Measurements from ENCODE around the gene ASCC1. TPM values are rescaled to one million over a fixed set of nuclear protein-coding genes. Genes with fewer than 3 reads are reported as not detected.

ASCC1 gene
- polyA plus RNA-seq, 1 donor (not counting 4 experiments of a cell fraction or from before 2014, with no cell fraction given) = 32.9 TPM

GRCh38 chr10:72173262-72173618, 42.8 kb downstream of the ASCC1 start:
- no peak for DNase-seq (ENCODE audit: low read depth, low spot score)
- dilution Hi-C loops (cut with MboI; ENCODE audit: extremely low pct_ligation_motif_present, low sequenced_read_pairs) = no loop called here
- no peaks in the 10 kb centered on the region for H4K20me1 ChIP-seq (ENCODE audit: control insufficient read depth, extremely low read depth, insufficient read depth, low read length)
- no peak overlapping the region for H2AFZ ChIP-seq (ENCODE audit: control insufficient read depth, low read length)
- no peak overlapping the region for H3K4me3 ChIP-seq (ENCODE audit: control insufficient read depth in 2 of 3, extremely low read depth in 1 of 3, insufficient read depth in 2 of 3, low read depth in 1 of 3, low read length in 3 of 3)
- TF ChIP-seq EZH2 (IDR thresholded peaks at IDR 0.05; ENCODE audit: low read length) = no peak
- no peak for TF ChIP-seq CTCF (optimal IDR thresholded peaks at IDR 0.05 in 1 of 3, IDR thresholded peaks at IDR 0.05 in 1 of 3, conservative IDR thresholded peaks at IDR 0.05 in 1 of 3; ENCODE audit: extremely low read depth in 1 of 3, insufficient read depth in 2 of 3, low read length in 3 of 3)
- H3K4me1 ChIP-seq (ENCODE audit: control insufficient read depth, extremely low read depth, insufficient read depth, low read length) = peaks cover 37% of the 10 kb centered on the region
- H3K79me2 ChIP-seq (ENCODE audit: control insufficient read depth, insufficient read depth, low read length) = no peaks in the 10 kb centered on the region
- H3K9ac ChIP-seq (ENCODE audit: control insufficient read depth, extremely low read depth, insufficient read depth, low read length) = no peak overlapping the region
- peaks cover 0 to 4% of the 10 kb centered on the region in 2 experiments for H3K36me3 ChIP-seq (ENCODE audit: control insufficient read depth in 2 of 2, extremely low read depth in 1 of 2, insufficient read depth in 2 of 2, low read length in 2 of 2)
- no peaks in the 10 kb centered on the region for H3K9me1 ChIP-seq (ENCODE audit: control insufficient read depth, extremely low read depth, insufficient read depth, low read length)
- FAIRE-seq = no peak
- no peak overlapping the region for H3K27ac ChIP-seq (ENCODE audit: control insufficient read depth, insufficient read depth, low read length)
- no peaks in the 10 kb centered on the region for H3K27me3 ChIP-seq (ENCODE audit: control insufficient read depth, extremely low read depth, insufficient read depth, low read length)
- no peak overlapping the region for H3K4me2 ChIP-seq (ENCODE audit: control insufficient read depth, extremely low read depth, insufficient read depth, low read depth, low read length)
- H3K9me3 ChIP-seq (ENCODE audit: control insufficient read depth, low read depth, low read length) = no peaks in the 10 kb centered on the region

GRCh38 chr10:72171175-72171630, 44.9 kb downstream of the ASCC1 start:
- Histone ChIP-seq H3K79me2 (ENCODE audit: control insufficient read depth, insufficient read depth, low read length) (no peaks in the 10 kb centered on the region), H3K4me3 (ENCODE audit: control insufficient read depth in 2 of 3, extremely low read depth in 1 of 3, insufficient read depth in 2 of 3, low read depth in 1 of 3, low read length in 3 of 3) (no peak overlapping the region), H3K9me1 (ENCODE audit: control insufficient read depth, extremely low read depth, insufficient read depth, low read length) (no peaks in the 10 kb centered on the region), H3K9ac (ENCODE audit: control insufficient read depth, extremely low read depth, insufficient read depth, low read length) (no peak overlapping the region), H3K27me3 (ENCODE audit: control insufficient read depth, extremely low read depth, insufficient read depth, low read length) (no peaks in the 10 kb centered on the region), H3K27ac (ENCODE audit: control insufficient read depth, insufficient read depth, low read length) (no peak overlapping the region), H4K20me1 (ENCODE audit: control insufficient read depth, extremely low read depth, insufficient read depth, low read length) (no peaks in the 10 kb centered on the region), H3K9me3 (ENCODE audit: control insufficient read depth, low read depth, low read length) (no peaks in the 10 kb centered on the region), H3K4me1 (ENCODE audit: control insufficient read depth, extremely low read depth, insufficient read depth, low read length) (peaks cover 37% of the 10 kb centered on the region), H3K4me2 (ENCODE audit: control insufficient read depth, extremely low read depth, insufficient read depth, low read depth, low read length) (peak overlapping the region; percentile 23), H3K36me3 (ENCODE audit: control insufficient read depth in 2 of 2, extremely low read depth in 1 of 2, insufficient read depth in 2 of 2, low read length in 2 of 2) (peaks cover 0 to 4% of the 10 kb centered on the region in 2 experiments), H2AFZ (ENCODE audit: control insufficient read depth, low read length) (no peak overlapping the region)
- dilution Hi-C loops (cut with MboI; ENCODE audit: extremely low pct_ligation_motif_present, low sequenced_read_pairs) = no loop called here
- TF ChIP-seq EZH2 (IDR thresholded peaks at IDR 0.05; ENCODE audit: low read length) (no peak), CTCF (optimal IDR thresholded peaks at IDR 0.05 in 1 of 3, IDR thresholded peaks at IDR 0.05 in 1 of 3, conservative IDR thresholded peaks at IDR 0.05 in 1 of 3; ENCODE audit: extremely low read depth in 1 of 3, insufficient read depth in 2 of 3, low read length in 3 of 3) (no peak)
- DNase-seq (ENCODE audit: low read depth, low spot score) = peak; percentile 73
- FAIRE-seq = peak; percentile 99

Measured in keratinocyte (primary cell).